Fibroblast of the conjunctiva (primary cell): Measurements from ENCODE around the gene KIF7.

Source experiments
- DNase-seq: peaks from one replicate; pipeline ENCODE4 v3.0.0-alpha.2; 2010; ENCODE audit warnings: low read depth

Gene KIF7

DNA sequence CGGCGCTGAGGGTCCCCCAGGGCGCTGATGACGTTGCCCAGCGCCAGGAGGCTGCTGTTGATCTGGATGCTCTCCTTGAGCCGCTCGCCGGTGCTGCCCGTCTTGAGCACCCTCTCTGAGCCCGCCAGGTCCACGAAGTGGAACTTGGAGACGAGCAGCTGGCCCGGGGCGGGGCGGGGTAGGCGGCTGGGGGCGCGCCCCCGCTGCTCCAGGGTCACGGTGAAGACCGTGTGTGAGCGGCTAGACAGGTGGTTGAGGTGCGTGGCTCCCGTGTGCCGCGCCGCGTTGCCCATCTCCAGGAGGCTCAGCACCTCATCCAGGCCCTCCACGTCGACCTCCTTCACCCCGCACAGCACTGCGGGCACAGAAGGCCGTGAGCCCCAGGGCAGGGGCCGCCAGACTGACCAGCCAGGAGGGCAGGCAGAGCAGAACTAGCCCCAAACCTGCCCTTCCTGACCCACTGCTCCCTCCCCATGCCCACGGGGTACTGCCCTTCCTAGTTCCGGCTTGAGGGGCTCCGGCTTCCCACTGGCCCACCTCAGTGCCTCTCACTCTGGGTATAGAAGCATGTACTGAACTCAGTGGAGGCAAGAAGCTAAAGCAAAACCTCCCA is 6.1 kb downstream of the KIF7 start:
- DNase-seq: no peak

DNA sequence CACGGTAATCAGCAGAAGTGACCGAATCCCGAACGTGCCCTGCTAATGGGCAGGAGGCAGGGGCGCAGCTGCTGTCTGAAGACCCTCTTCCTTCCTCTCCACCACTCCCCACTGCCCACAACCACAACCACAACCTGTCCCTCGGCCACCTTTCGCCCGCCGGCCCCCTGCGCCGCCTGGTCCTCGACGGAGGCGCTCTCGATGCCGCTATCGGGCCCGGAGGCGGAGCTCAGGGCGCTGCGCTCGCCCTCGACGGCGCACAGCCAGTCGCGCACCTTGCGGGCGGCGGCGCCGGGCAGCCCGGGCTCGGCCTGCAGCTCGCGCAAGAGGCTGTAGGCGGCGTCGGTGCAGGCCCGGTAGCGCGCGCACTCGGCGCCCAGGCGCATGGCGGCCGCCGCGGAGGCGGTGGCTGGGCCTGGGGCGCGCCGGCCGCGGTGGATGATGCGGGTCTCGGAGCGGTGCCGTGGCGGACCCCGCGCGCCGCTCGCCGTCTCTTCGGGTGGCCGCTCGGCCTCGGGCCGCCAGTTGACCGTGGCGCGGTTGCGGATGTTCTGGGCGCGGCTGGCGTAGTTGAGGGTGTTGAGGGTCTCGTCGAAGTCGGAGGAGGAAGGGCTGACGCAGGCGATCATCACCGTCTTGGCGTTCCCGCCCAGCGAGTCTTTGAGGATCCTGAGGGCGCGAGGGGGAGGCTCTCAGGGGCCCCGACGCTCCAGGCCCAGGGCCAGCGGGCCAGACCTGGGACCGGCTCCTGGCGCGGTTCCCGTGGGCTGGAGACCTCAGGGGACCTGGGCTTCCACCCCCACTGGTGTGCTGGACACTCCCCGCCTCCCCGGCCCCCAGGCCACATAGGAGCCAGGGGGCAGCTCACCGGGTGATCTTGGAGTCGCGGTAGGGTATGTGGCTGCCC is 6.9 kb downstream of the KIF7 start:
- no peak for DNase-seq

- peak; percentile 33 for DNase-seq
Measured at GRCh38 chr15:89647191-89647851, 7.9 kb downstream of the KIF7 start.

- DNase-seq: no peak
Measured at GRCh38 chr15:89646416-89647141, 8.7 kb downstream of the KIF7 start.

- no peak for DNase-seq
Measured at GRCh38 chr15:89645680-89646079, 9.6 kb downstream of the KIF7 start.

- DNase-seq: no peak
Measured at GRCh38 chr15:89642106-89642505, 13.2 kb downstream of the KIF7 start.

DNA sequence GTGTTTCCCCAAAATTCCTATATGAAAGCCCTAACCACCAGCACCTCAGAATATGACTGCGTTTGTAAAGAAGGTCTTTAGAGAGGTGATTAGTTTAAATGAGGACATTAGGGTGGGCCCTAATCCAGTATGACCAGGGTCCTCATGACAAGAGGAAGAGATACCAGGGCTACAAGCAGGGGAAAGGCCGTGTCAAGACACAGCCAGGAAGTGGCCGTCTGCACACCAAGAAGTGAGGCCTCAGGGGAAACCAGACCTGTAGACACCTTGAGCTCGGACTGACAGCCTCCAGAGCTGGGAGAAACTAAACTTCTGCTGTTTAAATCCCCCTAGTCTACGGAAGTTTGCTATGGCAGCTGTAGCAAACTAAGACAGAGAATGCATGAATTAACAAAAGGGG is 14.2 kb downstream of the KIF7 start:
- no peak for DNase-seq

- DNase-seq: no peak
Measured at GRCh38 chr15:89640245-89640644, 15.0 kb downstream of the KIF7 start.

- no peak for DNase-seq
Measured at GRCh38 chr15:89633585-89633984, 21.7 kb downstream of the KIF7 start.

- DNase-seq: no peak
Measured at GRCh38 chr15:89632563-89633430, 22.5 kb downstream of the KIF7 start.

DNA sequence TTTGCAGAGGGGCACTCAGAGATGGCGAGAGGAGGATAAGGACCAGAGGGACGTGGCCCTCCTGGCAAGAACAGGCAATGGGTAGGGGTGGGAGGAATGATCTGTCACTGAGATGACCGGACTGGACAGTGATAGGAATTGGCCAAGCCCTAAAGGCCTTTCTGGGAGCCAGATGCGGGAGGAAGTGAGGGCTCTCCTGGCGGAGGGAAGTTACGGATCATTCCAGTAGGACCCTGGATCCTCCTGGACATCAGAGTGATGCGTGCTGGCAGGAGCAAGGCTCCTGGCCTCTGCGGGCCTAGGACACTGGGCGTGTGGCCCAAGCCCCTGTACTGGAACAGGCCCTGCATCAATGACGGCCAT is 23.4 kb downstream of the KIF7 start:
- no peak for DNase-seq

GRCh38 chr15:89630974-89631901 is 24.0 kb downstream of the KIF7 start:
- DNase-seq: no peak

DNA sequence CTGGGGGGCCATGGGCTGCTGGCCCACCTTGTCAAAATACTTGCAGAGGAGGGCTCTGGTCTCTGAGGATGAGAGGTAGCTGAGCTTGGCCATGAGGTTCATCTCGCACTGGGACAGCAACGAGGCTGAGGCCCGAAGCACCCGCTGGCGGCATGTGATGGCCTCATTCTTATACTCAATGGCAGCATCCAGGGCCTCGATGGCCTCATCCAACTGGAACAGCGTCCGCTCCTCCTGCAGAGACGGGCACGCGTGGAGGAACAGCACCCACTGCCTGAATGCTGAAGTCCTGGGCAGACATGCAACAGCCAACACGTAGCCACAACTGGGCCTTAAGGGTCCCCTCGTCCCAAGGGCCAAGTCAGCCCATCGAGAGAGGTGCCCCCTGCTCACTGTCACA is 25.0 kb downstream of the KIF7 start:
- no peak for DNase-seq

GRCh38 chr15:89629829-89630228 is 25.4 kb downstream of the KIF7 start:
- DNase-seq: no peak

DNA sequence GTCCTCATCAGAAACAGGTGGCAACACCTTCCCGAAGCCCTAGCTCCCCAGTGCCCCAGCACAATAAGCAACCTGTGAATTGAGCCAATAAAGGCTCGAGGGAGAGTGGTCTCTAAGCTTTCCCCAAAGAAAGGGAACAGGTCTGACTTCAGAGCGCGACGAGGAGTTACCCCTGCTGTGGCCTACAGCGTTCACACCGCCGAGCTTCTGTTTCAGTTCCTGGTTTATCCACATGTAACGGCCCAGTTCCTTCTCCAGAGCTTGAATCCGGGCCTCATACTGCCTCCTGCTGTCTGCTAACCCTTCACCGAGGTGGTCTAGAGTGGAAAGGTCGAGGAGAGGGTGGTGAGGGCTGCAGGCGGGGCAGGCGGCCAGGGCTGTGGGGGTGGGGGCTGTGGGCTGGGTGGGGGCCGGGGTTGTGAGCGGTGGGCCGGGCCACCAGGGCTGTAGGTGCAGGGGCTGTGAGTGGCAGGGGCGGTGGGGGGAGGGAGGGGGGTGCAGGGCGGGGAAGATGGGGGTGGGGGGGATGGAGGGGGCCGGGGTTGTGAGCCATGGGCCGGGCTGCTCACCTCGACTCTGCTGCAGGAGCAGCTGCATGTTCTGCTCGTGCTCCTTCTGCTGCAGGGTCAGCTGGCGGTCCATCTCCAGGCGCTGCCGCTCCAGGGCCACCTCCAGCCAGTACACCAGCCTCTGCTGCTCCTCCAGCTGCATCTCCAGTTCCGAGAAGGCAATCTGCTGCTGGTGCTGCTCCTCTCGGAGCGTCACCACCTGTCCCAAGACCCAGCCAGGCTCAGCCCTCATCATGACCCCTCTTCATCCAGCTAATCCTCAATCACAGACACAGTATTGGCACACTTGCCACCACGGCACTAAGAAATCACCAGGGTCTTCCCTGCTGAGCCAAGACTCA is 26.2 kb downstream of the KIF7 start:
- no peak for DNase-seq

GRCh38 chr15:89628301-89628700 is 27.0 kb downstream of the KIF7 start:
- no peak for DNase-seq

- no peak for DNase-seq
Measured at GRCh38 chr15:89627256-89627970, 27.9 kb downstream of the KIF7 start.

- no peak for DNase-seq
Measured at GRCh38 chr15:89625716-89626115, 29.6 kb downstream of the KIF7 start.

- DNase-seq: no peak
Measured at GRCh38 chr15:89623165-89623564, 32.1 kb downstream of the KIF7 start.
